ENCODE results near the gene GPD2.

Gene GPD2

GRCh38 chr2:156486614-156487013 lies 50.4 kb downstream of the GPD2 start:
- no peaks in the 10 kb centered on the region for H3F3A ChIP-seq (ENCODE audit: low read depth)
- H3K9ac ChIP-seq (ENCODE audit: low read depth, low read length, poor library complexity, severe bottlenecking), result no peak overlapping the region
- H3K27me3 ChIP-seq (ENCODE audit: insufficient read depth, low read length, poor library complexity, severe bottlenecking), result no peaks in the 10 kb centered on the region
- no peaks in the 10 kb centered on the region for H3K36me3 ChIP-seq (ENCODE audit: insufficient read depth, low read length)
- no peak overlapping the region for H2AFZ ChIP-seq (ENCODE audit: low read length)
- no peaks in the 10 kb centered on the region for H3K9me3 ChIP-seq (ENCODE audit: insufficient read depth, low read depth, low read length)
- H3K79me2 ChIP-seq (ENCODE audit: insufficient read depth, low read length), result no peaks in the 10 kb centered on the region; the same call in 1 of the 2 replicates
- no peaks in the 10 kb centered on the region for H3K9me2 ChIP-seq (replicated peaks; ENCODE audit: low read depth, low read length)
- TF ChIP-seq CTCF (conservative IDR thresholded peaks at IDR 0.05; ENCODE audit: low read length) (no peak), EZH2phosphoT487 (IDR thresholded peaks at IDR 0.05; ENCODE audit: borderline replicate concordance) (no peak)
- H3K4me2 ChIP-seq (ENCODE audit: low read depth, low read length, poor library complexity, severe bottlenecking), result no peak overlapping the region
- H3K4me3 ChIP-seq (ENCODE audit: low read length, poor library complexity, severe bottlenecking), result no peak overlapping the region
- no peaks in the 10 kb centered on the region for H4K20me1 ChIP-seq (ENCODE audit: insufficient read depth, low read length, poor library complexity, severe bottlenecking)
- H3K4me1 ChIP-seq (ENCODE audit: insufficient read depth, low read length, poor library complexity, severe bottlenecking), result peaks cover 6% of the 10 kb centered on the region

- Histone ChIP-seq H3K9ac (ENCODE audit: low read depth, low read length, poor library complexity, severe bottlenecking) (no peak overlapping the region), H3K27me3 (ENCODE audit: insufficient read depth, low read length, poor library complexity, severe bottlenecking) (no peaks in the 10 kb centered on the region), H3K9me2 (replicated peaks; ENCODE audit: low read depth, low read length) (no peaks in the 10 kb centered on the region), H3K4me1 (ENCODE audit: insufficient read depth, low read length, poor library complexity, severe bottlenecking) (peaks cover 8% of the 10 kb centered on the region), H3K79me2 (ENCODE audit: insufficient read depth, low read length) (no peaks in the 10 kb centered on the region; the same call in 1 of the 2 replicates), H2AFZ (ENCODE audit: low read length) (no peak overlapping the region), H3K4me3 (ENCODE audit: low read length, poor library complexity, severe bottlenecking) (no peak overlapping the region), H3K9me3 (ENCODE audit: insufficient read depth, low read depth, low read length) (no peaks in the 10 kb centered on the region), H3K36me3 (ENCODE audit: insufficient read depth, low read length) (no peaks in the 10 kb centered on the region), H4K20me1 (ENCODE audit: insufficient read depth, low read length, poor library complexity, severe bottlenecking) (no peaks in the 10 kb centered on the region), H3F3A (ENCODE audit: low read depth) (no peaks in the 10 kb centered on the region), H3K4me2 (ENCODE audit: low read depth, low read length, poor library complexity, severe bottlenecking) (no peak overlapping the region)
- no peak for TF ChIP-seq CTCF (conservative IDR thresholded peaks at IDR 0.05; ENCODE audit: low read length)
- TF ChIP-seq EZH2phosphoT487 (IDR thresholded peaks at IDR 0.05; ENCODE audit: borderline replicate concordance), result no peak
These were observed 53.0 kb downstream of the GPD2 start for GRCh38 chr2:156489195-156489594.

- Histone ChIP-seq H2AFZ (ENCODE audit: low read length) (no peak overlapping the region), H3K4me1 (ENCODE audit: insufficient read depth, low read length, poor library complexity, severe bottlenecking) (peaks cover 8% of the 10 kb centered on the region), H3F3A (ENCODE audit: low read depth) (no peaks in the 10 kb centered on the region), H3K79me2 (ENCODE audit: insufficient read depth, low read length) (no peaks in the 10 kb centered on the region; the same call in 1 of the 2 replicates), H3K27me3 (ENCODE audit: insufficient read depth, low read length, poor library complexity, severe bottlenecking) (no peaks in the 10 kb centered on the region), H3K9me2 (replicated peaks; ENCODE audit: low read depth, low read length) (no peaks in the 10 kb centered on the region), H3K36me3 (ENCODE audit: insufficient read depth, low read length) (no peaks in the 10 kb centered on the region), H3K4me2 (ENCODE audit: low read depth, low read length, poor library complexity, severe bottlenecking) (no peak overlapping the region), H3K9ac (ENCODE audit: low read depth, low read length, poor library complexity, severe bottlenecking) (no peak overlapping the region), H3K9me3 (ENCODE audit: insufficient read depth, low read depth, low read length) (no peaks in the 10 kb centered on the region), H3K4me3 (ENCODE audit: low read length, poor library complexity, severe bottlenecking) (no peak overlapping the region), H4K20me1 (ENCODE audit: insufficient read depth, low read length, poor library complexity, severe bottlenecking) (no peaks in the 10 kb centered on the region)
- no peak for TF ChIP-seq EZH2phosphoT487 (IDR thresholded peaks at IDR 0.05; ENCODE audit: borderline replicate concordance)
- TF ChIP-seq CTCF (conservative IDR thresholded peaks at IDR 0.05; ENCODE audit: low read length), result no peak
These were observed 53.7 kb downstream of the GPD2 start for GRCh38 chr2:156489750-156490465.
